ENCODE measurements around the gene SYT15.
"Not testable (repeated sequence)": the region's sequence is repeated elsewhere in the genome, so short reads cannot be mapped to it uniquely, and the experiment has no call there.

Gene SYT15

DNA sequence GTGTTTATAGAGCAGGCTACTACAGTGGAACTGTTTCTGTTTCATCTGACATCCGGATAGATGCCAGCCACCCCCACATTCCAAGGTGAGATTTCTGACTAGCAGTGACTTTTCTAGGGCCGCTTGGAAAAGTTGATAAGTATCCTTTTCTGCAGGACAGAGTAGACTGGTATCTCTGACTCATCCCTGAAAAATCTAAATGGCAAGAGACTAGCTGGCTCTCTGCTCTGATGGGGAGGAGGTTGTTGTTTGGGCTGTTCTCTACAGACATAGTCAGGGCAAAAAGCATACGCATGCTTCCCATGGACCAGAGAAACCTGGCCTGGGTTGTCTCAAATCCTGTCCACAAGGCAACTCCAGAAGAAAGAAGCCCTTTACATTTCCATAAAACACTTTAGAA is 10.7 kb downstream of the SYT15 start:
- DNase-seq (ENCODE audit: low spot score): not testable (repeated sequence)

DNA sequence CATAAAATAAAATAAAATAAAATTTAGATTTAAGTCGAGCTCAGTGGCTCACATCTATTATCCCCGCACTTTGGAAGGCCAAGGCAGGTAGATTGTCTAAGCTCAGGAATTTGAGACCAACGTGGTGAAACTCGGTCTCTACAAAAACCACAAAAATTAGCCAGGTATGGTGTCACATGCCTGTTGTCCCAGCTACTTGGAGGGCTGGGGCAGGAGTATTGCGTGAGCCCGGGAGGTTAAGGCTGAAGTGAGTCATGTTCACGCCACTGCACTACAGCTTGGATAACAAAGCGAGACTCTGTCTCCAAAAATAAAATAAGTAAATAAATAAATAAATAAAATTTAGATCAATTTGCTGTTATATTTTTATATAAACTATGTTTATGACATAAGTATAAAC is 12.1 kb downstream of the SYT15 start:
- not testable (repeated sequence) for DNase-seq (ENCODE audit: low spot score)

DNA sequence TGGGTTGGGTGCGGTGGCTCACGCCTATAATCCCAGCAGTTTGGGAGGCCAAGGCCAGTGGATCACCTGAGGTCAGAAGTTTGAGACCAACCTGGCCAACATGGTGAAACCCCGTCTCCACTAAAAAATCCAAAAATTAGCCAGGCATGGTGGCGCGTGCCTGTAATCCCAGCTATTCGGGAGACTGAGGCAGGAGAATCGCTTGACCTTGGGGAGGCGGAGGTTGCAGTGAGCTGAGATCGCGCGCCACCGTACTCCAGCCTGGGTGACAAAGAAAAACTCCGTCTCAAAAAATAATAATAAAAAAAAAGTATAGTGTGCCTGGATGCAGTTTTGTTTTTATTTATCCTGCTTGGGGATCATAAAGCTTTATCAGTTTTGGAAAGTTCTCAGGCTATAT is 14.4 kb downstream of the SYT15 start:
- DNase-seq (ENCODE audit: low spot score): not testable (repeated sequence)

DNA sequence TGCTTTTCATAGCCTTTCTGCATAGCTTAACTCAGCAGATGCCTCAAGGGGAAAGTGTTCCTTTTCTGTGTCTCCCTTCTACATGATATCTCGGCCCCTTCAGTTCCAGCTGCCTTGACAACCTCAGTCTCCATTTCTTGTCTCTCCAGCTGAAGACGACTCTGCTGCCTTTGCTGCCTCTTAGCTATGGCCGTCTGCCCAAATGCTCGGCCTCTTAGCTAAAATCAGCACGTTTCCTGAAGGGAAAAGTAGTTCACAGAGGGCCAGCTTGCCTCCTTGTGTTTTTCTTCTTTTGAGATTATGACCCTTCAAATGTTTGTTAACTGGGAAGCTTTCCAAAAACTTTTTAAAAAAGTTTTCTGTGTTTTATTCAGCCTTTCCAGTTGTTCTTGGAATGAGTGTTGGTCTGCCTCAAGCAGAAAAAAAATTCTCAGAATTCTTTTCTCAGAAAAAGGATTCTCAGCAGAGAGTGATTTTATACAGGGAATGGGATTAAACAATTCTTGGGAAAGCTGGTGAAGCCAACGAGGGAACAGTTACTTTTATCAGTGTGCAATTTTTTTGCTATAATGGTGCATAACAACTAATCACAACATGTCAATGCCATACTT is 15.6 kb downstream of the SYT15 start:
- DNase-seq (ENCODE audit: low spot score): not testable (repeated sequence)

DNA sequence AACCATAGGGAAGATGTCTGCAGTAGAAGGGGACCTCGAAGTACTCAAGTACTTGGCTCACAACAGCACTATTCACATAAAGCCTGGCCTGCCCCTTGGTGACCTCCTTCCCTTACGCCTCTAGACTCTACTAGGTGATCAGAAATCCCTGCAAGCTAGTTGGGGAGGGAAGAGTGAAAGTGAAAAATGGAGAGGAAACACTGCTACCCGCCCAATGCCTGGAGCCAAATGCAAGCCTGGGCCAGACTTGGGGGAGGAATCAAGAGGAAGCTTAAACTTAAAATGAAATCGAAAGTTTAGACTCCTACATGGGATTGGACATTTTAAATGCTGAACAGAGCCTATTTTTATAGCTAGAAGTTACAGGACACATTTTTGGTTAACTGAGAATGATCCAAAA is 17.6 kb downstream of the SYT15 start:
- DNase-seq (ENCODE audit: low spot score): not testable (repeated sequence)

DNA sequence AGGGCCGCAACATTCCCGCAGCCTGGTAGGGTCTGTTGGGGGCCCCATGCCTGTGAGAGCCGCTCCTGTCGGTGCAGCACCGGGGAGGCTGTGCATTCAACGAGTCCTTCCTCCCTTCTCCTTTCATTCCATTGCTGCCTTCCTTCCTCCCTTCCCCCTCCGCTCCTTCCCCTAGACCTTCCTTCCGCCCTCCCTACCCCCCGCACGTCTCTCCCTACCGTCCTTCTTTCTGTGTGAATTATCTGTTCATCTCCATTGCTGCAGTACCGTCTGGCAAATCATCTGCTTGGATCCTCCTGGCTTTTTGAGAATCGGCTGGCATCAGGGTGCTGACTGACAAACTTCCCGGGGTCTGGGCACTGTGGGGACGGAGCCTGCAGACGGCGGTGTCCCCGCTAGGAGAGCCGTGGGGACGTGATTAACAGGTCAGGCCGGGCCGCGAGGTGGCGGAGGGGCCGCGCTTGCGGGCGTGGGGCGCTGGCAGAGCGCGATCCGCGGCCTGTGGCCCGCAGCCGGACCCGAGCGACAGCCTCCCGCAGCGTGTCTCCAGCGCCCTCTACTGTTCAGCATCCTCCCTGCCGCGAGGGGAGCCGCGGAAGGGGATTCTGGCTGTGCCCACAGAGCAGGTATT is 18.8 kb downstream of the SYT15 start:
- DNase-seq (ENCODE audit: low spot score): peak; percentile 3

DNA sequence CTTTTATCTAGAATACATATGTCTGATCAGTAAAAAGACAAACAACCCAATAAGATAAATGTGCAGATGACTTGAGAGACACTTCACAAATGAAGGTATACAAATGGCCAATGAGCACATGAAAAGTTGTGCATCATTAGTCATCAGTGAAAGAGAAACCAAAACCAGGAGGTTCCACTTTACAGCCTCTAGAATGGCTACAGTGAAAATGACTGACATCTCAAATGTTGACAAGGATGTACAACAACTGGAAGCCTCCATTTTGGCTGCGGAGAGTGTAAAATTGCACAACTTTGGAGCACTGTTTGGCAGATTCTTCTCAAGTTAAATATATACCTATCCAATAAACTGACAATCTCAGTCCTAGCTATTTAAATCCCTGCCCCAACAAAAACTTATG is 21.6 kb downstream of the SYT15 start:
- not testable (repeated sequence) for DNase-seq (ENCODE audit: low spot score)

DNA sequence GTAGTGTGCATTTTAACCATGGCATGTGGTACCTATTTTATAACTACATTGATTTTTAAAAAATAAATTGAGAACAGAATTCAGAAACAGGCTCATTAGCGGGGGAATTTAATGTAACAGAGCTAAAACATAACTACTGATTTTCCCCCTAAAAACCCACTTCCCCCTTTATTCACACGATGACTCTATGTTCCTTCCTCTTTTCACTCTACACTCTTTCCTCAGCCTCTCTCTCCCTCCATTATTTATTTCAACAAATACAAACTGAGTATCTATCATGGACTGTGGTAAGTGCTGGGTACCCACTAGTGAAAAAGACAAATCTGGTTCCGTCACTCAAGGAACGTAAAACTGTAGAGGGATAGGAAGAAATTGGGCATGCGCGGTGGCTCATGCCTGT is 36.6 kb downstream of the SYT15 start:
- DNase-seq (ENCODE audit: low spot score): not testable (repeated sequence)

DNA sequence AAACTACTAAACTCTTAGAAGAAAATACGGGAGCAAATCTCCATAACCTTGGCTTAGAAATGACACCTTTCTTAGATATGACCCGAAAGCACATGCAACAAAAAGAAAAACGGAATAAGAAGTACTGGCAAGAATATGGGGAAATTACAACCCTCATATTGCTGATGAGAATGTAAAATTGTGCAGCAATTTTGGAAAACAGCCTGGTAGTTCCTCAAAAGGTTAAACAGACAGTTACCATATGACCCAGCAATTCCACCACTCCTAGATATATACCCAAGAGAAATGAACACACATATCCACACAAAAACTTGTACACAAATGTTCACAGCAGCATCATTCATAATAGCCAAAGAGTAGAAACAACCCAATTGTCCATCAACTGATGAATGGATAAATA is 37.3 kb downstream of the SYT15 start:
- not testable (repeated sequence) for DNase-seq (ENCODE audit: low spot score)

DNA sequence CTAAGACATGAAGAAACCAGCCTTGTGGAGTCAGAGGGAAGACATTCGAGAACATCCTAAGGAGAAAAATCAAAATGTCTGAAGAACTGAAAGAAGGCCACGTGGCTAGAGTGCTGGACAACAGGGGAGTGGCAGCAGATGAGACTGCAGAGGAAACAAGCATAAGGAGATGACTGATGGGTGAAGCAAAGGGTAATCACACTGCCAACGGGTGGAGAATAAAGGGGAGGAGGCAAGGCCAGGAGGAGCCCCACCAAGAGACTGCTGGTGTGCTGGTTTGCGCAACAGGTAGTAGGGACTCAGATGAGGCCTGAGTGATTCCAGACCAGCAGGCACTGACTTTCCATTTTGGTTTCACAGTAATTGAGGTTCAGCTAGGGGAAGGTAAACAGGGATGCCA is 38.2 kb downstream of the SYT15 start:
- not testable (repeated sequence) for DNase-seq (ENCODE audit: low spot score)

DNA sequence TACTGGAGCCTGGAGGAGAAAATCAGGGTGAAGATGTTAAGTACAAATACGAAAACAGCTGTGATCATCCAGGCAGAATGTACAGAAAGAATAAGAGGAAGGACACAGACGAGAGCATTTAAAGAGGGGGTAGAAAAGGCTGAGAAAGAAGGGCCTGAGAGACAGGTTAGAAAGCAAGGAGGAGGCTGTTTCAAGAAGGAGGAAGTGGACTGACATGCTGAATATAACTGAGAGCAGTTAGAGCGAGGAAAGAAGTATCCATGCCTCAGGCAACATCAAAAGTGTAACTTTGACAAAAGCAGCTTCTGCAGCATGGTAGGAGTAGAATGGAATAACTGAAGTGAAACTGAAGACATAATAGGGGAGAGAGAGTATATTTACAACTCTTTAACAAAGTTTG is 39.0 kb downstream of the SYT15 start:
- DNase-seq (ENCODE audit: low spot score): not testable (repeated sequence)

DNA sequence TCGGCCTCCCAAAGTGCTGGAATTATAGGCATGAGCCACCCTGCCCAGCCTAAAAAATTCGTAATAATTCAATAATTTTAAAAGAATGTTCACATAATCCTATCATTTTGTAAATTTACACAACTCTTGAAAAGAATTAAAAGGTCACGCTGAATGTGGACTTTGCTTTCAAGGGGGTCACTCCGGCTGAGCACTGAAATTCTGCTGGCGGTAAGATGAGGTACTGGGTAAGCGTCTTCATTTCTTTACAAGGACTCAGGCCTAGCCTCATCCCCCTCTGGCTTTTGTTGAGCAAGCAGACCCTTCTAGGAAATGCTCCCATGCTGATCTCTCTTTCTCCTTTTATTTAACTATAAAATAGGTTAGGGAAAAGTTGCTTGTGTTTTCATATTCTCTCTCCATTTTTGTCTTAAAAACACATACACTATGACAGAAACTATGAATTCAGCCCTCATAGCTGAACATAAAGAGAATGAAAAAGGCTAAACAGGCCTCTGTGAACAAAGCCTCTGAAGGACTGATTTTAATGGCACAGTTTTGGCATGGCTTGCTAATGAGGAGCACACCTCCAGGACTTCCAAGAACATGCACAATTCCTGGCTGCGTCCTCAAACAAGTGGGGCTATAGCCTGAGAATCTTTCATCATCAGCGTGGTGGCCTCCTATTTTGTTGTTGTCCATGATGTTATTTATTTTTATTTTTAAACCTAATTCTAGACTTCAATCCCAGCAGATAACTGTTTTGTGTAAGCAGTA is 45.1 kb downstream of the SYT15 start:
- not testable (repeated sequence) for DNase-seq (ENCODE audit: low spot score)

DNA sequence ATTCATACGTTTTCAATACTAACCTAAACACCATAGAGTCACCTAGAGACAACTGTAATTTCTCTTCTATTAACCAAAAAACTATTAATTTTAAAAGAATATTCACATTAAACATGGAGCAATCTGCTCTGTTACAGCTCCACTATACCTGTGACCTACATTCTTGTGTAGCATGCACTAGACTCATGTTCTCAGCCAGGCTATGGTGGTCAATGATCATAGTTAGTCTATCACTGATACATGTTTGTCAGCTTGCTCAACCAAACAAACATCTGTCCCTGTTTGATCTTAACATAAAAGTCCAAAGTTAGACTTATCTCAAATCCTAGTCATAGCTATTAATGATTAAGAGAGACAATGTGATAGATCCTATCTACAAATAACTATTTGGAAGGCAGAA is 50.9 kb downstream of the SYT15 start:
- DNase-seq (ENCODE audit: low spot score): not testable (repeated sequence)

DNA sequence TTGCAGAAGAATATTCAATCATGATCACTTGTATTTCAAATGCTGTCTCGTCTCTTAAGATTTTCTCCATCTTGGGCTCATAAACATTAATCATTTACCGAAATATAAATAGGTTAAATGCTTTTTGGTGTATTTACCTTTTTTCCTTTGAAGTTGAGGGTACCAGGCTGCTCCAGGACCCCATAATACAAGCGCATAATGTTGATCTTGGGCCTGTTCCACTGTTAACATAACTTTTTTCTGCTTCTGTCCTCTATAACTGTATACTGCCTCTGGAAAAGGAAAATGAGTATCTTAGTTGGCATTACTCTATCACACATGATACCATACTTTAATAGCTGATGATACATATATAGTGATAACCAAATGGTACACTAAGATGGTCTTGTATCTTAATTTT is 51.9 kb downstream of the SYT15 start:
- DNase-seq (ENCODE audit: low spot score): not testable (repeated sequence)

DNA sequence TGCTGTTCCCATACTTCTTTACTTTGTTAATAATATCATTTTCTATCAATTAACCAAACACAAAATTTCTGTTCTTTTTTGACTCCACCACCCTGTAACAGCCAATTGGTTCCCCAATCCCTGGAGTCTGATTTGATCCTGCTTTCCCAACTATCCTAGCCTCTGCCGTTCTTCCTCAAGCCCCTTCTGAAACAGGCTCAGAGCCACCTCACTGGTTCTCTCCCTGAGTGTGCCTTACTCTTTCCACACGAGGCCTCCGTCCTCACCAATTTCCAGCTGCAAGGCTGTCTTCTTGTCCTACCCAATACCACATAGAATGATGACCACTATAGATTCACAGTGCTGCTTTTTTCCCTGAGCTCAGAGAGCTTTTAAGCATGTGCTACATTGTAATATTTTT is 52.8 kb downstream of the SYT15 start:
- DNase-seq (ENCODE audit: low spot score): not testable (repeated sequence)

DNA sequence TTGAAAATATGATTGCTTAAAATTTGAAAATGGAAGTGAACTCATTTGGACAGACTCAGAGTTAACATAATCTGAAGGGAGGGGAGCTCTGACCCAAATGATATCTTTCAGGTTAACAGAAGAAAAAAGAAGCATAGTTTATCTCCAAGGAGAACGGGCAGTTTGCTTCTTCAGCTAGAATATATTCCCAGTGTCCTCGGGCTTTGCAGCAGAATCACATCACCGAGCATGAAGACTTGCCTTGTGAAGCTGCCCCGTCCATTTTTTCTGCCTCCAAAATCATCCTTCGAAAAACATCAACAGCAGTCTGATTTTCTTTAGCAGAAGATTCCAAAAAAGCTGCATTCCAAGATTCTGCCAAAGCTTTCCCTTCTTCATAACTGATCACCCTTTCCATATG is 55.8 kb downstream of the SYT15 start:
- not testable (repeated sequence) for DNase-seq (ENCODE audit: low spot score)

DNA sequence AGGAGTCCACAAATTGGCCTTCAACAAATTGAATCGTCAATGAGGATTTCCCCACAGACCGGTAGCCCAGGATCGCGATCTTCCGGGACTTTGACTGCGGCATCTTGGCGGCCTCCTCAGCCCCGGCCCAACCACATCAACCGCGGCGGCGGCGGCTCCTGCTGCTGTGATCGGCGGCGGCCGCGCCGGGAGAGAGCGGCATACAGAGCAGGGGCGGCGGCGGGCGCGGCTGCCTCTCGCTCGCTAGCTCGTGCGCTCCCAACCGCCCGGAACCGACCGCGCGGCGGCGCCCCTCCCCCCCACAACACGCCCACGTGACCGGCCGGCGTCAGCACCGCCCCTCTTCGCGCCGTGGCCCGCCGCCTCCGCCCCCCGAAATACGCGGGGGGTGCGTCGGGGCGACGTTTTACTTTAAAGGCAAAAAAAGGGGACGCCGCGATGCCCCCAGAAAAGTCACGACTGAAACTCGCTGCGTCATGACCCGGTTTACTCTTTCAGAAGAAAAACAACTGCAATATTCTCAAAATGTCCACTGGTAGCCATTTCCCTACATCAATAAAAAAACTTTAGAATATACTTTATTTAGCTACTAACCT is 56.5 kb downstream of the SYT15 start:
- DNase-seq (ENCODE audit: low spot score): not testable (repeated sequence)

DNA sequence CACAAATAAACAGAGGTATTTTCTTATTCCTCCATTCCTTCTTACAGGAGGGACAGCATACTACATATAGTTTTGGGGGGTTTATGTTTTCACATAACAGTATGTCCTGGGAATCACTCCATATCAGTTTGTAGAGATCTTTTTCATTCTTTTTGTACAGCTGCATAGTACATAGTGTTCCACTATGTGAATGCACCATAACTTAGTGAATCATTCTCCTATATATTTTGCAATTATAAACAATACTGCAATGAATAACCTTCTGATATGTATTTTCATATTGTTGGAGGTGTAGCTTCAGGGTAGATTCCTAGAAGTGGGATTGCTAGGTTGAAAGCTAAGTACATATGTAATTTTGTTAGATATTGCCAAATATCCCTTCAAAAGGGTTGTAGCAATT is 61.1 kb downstream of the SYT15 start:
- not testable (repeated sequence) for DNase-seq (ENCODE audit: low spot score)

Data from Ammon's horn (tissue), 1 donor.